Stimulated activated CD4-positive, alpha-beta T cell treated with anti-CD3 and anti-CD28 coated beads, Interleukin-1b, Interleukin-23, amount 100 ng/mL, for 1 hour (primary cell): ENCODE data around the gene CXCL17.

Experiments
- DNase-seq, 2 donors: peaks; one replicate each; pipeline ENCODE4 v3.0.0-alpha.2; 2020; ENCODE audit warnings: low read depth in 2 of 2

Gene CXCL17

DNA sequence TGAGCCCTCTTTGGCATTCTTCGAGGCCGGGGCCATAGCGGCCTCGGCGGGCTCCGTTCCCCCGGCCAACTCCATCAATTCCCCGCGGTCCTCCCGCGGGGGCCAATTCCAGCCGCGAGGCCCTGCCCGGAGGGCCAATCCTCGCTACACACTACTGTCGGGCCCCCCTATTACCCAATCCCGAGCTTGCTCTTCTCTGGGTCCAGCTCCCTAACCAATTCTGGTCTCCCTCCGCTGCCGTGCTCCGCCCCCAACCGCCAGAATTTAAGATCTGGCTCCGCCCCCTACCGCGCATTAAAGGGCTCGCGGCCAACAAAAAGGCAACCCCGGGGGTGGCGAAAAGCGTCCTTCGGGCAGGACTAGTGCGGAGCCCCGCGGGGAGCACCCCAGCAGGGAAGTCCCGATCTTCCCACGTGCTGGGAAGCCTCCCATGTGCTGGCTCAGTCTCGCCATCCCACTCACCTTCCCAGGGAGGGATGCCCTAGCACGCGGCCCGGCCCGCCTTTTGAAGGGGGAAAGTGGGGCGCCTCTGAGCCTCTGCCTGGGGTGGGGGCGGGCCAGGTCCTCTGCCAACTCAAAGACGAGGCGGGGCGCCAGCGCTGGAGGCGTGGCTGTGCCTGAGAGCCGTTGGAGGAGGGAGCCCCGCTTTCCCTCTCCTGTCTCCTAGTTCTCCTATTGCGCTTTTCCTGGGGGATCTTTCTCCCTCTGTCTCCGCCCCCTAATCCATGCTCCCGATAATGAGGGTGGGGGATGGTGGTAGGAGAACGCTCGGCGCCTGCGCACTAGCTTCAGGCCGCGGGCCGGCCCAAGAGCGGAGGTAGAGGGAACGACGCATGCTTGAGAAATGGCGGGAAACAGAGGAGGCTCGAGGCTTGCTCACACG, 19.0 kb downstream of the CXCL17 start:
- peak; percentile 87 to 94 for DNase-seq

DNA sequence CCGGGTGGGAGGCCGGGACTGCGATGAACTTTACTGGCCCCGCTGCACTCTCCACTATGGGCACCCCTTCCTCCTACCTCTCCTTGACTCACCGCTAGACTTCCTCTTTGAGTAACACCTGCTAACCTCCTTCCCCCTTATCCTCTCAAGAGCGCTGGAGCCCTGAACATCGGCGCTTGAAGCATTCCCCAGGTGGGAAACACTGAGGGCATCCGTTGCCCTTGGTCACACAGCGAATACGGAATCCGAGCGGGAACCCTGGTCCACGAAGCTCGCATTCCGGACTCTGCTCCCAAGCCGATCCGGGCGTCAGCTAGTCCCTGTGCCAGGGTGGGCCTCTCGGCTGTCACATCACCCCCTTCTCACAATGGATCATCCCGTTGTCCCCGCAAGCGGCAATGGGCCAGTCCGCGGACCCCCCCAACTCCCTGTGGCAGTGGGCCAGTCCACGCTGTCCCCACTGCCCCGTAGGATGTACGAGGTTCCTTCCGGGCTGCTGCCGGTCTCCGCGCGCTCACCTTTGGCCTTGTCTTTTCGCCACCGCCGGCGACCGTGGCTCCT, 19.8 kb downstream of the CXCL17 start:
- DNase-seq = peak in 1 of 2 donors; percentile 24

DNA sequence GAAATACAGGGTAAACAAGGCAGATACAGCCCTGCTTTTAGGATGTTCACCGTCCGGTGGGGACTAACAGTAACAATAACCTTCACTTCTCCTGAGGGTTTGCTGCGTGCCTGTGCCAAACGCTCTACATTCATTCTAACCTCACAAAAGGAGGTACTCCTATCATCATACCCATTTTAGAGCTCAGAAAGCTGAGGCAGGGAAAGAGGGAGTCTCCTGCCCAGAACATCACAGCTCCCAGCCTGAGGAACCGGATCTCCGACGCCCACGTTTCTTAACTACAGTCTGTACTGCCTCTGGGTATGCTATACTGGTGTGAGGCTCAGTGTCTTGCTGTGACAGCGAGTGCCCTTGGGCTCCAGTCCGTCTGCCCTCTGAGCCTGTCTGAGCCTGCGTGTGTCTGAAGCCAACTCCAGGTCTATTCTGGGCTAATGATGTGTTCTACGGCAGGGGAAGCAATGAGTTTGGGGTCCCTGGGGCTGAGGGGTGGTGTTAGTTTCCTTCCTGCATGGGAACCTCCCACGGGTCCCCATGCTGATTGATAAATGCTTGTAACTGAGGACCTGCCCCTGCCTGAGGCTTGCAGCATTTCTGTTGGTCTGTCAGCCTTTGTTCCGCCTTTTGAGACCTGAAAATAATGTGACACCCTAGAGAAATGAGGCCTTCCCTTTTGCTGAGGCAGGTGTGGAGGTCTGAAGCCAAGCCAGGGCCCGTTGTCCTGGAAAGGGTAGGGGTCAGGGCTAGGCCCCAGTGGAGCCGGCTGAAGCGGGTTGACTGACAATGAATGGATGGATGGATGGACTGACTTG, 20.4 kb downstream of the CXCL17 start:
- no peak for DNase-seq

DNA sequence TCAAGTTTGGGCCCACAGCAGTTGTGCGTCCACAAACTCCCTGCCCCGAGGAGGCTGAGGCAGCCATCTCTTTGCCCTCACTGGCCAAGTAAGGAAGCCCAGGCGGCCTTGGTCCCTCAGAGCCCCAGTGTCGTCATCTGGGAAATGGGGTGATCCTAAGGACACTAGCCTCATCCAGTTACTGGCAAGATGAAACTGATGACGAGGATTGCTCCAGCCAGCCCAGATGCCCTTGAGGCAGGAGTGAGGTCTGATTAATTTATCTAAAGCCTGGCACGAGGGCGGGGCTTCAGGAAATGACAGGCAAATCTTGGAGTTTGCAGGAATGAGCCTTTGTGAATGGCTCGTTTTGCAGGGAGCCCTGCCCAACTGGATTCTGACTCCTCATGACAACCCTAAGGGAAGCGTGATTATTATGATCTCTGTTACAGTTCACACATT, 21.1 kb downstream of the CXCL17 start:
- no peak for DNase-seq

DNA sequence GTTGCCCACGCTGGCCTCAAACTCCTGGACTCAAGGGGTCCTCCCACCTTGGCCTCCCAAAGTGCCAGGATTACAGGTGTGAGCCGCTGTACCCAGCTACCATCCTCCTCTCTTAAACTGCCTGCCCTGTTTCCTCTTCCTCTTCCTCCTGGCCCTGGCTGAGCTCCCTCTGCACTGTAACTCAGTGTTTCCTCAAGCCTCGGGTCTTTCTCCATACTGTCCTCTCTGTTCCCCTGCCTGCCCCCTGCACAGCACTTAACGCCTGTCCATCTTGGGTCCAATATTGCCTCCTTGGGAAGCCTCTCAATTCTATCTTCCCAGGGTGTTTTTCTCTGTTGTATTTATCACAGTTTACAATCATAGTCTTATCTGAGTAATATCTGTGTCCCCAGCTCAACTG, 21.6 kb downstream of the CXCL17 start:
- no peak for DNase-seq

DNA sequence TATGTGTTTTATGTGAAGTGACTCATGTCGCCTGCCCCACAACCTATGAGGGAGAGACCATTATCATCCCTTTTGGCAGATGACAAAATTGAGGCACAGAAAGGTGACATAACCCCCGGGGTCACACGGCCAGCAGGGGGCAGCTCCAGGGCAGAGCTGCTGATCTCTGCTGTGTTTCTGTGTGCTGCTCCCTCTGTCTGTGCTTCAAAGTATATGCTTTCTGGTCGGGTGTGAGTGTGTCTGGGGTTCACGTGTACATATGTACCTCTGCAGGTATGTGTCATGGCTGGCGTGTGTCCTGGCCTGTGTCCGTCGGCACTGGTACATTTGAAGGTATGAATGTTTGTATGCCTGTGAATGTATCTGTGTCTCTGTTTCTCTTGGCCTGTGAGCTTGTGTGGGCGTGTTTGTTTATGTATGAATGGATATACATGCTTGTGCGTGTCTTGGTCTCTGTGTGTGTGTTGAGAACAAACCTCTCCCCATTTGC, 22.6 kb downstream of the CXCL17 start:
- peak; percentile 57 to 60 for DNase-seq

DNA sequence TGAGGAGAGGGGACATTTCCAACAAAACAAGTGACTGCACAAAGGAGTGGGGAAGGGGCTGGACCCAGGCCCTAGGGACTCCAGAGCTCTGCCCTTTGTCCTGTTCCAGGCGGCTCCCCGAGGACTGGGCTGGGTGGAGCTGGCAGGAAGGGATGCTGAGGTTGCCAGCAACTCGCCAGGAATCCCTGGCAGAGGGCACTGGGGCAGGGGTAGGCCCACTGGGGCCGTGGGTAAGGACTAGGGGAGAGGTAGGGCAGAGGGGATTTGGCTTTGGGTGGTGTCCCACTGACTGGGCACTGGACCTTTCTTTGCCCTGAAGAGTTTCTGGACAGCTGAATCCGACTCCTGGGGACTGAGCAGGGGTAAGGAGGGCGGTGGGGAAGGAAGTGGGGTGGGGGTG, 23.4 kb downstream of the CXCL17 start:
- no peak for DNase-seq

DNA sequence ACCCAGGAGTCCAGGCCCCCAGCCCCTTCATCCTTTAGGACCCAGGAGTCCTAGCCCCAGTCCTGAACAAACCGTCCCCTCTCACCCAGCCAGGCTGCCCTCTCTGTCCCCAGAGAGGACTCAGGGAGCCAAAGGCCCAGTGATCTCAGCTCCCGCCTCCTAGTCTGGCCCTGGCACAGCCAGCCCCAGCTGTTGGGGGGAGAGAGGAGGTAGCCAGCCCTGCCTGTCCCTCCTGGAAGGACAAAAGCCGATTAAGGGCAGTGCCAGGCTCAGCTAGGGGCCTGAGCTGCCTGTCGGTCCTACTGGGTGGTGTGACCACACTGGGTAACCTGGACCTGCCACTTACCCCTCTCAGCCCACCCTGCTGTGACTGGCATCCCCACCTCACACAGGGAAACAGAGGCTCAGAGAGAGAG, 30.1 kb downstream of the CXCL17 start:
- DNase-seq = no peak

DNA sequence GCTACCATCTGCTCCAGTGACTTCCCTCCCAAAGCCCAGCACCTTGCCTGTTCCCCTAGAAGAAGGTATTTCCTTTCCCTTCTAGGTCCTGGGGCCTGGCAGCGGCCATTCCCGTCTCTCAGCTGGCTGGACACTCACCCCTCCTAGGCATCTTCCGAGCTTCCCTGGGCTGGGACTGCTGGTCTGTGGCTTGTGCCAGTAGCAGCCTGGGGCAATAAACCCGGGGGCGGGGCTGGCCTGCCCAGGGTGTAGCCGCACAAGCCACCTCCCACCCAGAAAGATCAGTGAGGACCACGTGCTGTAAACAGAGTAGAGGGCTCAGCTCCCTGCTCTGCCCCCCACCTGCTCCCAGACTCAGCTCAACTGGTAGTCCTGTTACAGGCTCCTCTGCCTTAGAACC, 30.5 kb downstream of the CXCL17 start:
- DNase-seq = no peak

DNA sequence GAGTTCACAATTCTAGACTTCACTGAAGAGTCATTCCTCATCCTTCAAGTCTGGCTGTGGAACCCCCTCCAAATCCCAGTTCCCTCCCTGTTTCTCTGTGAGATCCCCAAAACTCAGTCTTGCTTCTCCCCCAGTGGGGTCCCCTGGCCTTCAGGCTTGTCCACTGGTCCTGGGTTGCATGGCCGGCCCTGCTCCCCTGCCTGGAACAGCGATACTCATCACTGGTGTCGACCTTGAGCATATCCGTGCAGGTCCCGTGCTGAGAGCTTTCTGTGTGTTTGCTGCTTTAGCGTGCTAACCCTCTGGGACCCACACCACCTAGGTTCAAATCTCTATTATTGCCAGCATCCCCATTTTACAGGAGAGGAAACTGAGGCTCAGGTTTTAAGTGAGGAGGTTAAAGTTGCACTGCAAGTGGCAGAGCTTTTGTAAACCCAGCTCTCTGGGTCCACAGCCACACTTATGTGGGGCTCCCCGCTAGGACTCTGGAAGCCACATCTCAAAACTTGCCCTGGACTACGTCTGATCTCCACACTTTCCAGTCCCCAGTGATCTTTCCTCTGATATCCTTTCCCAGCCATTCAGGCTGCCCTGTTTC, 31.1 kb downstream of the CXCL17 start:
- DNase-seq = no peak

DNA sequence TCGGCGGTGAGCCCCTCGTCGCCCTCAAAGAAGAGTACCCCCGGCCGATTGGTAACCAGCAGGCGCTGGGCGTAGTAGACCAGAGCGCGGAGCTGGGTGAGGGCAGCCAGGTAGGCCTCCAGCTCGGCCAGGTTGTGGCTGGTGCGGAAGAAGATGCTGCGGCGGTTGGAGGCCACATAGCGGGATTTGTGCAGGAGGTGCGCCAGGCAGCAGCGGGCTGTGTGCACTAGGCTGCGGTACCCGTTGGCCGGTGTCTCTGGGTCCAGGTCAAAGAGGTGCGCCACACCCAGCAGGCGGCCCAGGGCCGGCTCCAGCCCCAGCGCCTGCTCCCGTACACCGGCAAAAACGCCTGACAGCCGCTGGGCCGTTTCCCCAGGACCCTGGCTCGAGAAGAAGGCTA, 32.4 kb downstream of the CXCL17 start:
- DNase-seq = no peak

DNA sequence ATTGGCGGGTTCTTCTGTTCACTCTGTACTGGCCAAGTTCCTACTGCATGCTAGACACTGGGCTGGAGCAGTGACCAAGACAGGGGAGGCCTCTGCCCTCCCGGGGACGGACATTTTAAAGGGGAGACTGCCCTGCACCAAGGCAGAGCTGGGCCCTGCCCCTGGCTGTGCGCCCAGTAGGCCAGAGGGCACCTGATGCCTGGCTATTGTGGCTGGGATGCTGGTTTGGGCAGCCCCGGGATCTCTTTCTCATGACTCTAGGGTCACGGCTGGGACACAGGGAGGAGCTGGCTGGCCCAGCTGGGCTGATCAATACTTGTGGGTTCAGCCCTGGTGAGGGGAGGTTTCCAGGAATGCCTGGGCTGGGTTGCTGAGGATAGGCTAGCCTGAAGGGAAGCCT, 33.3 kb downstream of the CXCL17 start:
- DNase-seq = no peak

DNA sequence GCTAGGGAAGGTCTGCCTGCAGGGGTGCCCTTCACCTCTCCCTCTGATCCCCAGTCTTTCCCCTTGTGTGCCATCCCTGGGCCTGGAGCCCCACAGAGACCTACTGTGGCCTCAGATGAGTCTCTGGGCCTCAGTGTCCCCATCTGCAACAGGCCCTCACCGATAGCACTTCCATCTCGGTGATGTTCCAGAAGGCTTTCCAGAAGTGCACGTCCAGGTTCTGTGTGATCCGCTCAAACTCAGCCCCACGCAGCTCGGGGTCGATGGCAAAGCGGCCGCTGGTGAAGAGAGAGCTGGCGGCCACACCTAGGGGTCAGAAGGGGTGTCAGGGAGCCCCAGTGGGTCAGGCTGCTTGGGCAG, 35.0 kb downstream of the CXCL17 start:
- DNase-seq = no peak

DNA sequence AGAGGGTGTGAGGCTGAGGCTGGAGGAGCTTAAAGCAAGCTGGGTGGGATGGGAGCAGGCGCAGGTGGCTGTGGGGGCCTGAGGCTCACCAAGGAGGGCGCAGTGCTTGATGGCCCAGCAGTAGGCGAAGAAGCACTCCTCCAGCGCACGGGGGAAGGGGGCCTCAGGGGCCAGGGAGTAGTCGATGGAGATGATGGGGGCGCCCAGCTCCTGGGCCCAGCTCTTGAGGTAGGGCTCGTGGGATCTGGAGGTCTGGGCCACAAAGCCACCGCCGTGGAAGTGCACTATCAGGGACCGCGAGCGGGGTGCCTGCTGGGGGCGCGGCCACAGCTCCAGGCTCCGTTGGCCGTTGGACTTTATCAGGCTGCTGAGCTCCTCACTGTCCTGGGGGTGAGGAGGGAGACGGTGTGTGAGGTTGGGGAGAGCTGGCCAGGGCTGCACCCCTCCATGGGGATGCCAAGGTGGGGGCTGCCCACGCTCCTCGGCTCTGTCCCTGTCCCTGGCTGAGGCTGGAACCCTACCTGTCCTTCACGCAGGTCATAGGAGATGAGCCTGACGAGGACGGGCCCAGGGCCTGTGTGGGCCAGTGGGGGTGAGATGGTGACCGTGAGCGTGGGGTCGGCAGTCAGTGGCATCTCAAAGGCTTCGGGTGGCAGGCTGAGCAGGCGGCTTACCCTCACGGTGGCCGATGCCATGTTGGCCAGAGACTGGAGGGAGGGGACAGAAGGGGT, 35.5 kb downstream of the CXCL17 start:
- no peak for DNase-seq

DNA sequence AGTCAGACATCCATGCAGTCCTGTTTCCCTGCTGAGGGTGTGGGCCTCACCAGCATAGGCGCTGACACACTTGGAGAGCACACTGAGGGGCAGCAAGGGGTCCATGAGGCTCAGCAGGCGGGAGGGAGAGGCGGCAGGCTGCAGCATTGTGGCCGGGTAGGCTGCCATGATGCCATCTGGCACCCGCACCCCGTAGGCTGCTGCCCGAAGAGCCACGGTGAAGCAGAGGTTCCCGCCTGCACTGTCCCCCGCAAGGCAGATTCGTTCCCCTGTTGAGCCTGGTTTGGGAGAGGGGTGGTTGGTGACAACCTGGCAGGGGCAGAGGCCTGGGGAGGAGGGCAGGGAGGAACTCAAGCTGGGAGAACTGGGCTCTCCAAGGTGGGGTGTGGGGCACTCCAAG, 36.6 kb downstream of the CXCL17 start:
- DNase-seq = no peak

DNA sequence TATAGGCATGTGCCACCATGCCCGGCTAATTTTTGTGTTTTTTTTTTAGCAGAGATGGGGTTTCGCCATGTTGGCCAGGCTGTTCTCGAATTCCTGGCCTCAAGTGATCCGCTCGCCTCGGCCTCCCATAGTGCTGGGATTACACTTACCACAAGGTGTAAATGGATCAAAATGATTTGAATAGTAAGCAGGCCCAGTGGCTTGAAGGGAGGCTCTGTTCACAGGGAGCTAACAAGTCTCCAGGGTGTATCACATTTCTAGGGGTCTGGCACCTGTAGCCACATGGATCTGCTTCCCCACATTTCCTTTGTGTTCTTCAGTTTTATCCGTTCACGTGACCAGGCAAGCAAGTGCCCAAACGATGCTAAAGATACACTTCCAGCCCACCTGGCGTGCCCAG, 39.2 kb downstream of the CXCL17 start:
- DNase-seq = no peak

DNA sequence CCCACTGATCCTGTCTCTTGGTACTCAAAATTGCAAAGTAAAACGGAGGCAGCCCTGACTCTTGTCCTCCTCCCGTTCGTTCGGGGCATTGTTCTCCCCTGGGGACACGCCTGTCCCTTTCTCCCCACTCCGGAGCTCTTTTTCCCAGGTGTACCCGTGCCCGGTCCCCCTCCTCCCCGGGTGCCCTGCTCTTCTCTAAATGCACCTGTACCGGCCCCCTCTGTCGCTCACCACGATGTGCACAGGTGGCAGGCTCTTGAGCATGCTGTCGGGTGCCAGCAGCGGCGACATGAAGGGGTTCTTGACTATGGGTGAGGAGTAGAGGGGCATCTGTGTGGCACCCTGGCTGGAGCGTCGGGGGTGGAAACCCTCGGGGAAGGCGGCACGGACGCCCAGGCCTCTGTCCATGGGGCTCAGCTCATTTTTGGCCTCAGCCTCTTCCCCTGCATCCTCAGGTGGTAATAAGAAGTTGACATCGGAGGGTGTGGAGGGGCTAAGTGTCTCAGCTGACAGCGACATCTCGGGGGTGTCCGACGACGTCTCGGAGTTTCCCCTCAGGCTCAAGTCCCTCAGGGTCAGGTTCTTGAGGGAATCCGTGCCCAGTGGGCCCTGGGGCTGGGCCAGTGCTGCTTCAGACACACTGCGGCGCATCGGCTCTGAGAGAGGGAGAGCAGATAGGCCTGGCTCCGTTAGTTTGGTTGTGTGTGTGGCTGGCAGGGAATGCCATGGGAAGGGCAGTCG, 40.2 kb downstream of the CXCL17 start:
- DNase-seq = no peak

DNA sequence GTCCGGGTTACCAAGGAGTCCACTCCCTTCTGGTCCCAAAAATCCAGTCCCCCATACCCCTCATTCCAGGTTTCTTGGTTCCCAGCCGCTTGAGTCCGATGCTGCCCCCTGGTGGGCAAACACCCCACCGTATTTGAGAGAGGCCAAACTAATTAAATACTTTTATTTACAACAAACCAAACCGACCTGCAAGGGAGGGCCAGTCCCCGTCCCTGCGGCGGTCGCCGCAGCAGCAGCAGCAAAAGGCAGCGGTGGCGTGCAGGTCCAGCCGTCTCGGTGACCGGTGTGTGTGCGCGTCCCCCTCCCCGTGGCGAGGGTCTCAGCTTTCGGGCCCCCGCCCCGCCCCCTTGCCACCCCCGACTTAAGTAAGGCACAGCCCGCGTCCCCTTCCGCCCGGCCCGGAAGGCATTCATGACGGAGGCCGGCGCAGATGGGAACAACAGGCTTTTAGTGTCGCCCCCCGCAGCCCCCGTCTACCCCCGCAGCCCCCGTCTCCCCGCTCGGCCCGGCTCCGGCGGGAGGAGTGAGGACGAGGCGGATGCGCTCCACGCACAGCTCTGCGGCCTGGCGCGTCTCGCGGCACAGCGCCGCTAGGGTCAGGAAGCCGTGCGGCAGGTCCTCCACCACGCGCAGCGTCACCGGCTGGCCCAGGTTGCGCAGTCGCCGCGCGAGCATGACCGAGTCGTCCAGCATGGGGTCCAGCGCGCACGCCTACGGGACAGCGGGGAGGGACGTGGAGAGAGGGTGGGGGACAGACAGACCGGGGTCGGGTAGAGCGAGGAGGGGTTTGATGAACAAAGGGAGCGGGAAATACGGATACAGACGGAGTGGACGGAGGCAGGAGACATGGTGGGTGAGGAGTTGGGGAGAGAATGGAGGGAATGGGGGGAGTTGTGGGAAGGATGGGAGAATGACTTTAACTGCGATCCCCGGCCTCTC, 41.1 kb downstream of the CXCL17 start:
- DNase-seq = peak; percentile 57 to 72

DNA sequence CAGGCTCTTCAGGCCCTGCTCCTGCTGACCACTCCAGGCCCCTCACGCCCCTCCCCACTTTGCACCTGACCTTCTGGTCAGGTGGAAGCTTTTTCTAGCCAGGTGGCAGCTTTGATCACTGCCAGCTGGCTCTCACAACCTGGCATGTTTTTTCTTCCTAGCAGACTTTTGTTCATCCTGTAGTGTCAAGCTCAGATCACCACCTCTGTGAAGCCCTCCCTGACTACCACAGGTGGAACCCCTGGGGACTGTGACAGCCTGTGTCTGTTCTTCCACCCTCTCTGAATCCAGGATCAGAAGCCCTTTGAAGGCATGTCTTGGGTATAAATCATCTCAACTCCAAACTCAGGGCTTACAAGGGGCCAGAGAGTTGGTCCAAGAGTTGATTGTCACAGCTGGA, 42.3 kb downstream of the CXCL17 start:
- no peak for DNase-seq
